PFSK-1 (cell line): ENCODE data around the gene SBSN.

Source experiments
- POLR2AphosphoS5 ChIP-seq: IDR thresholded peaks from 2 replicates; pipeline ENCODE4 v1.6.1; 2012; ENCODE audit warnings: low read depth, mild to moderate bottlenecking, control low read depth, low read length, moderate library complexity
- TAF1 ChIP-seq: IDR thresholded peaks from 2 replicates; pipeline ENCODE4 v1.6.1; 2012; ENCODE audit warnings: low read length, control low read depth, borderline replicate concordance; ENCODE audit not compliant: insufficient read depth

- TF ChIP-seq TAF1 (no peak), POLR2AphosphoS5 (no peak)
These were observed 9.8 kb downstream of the SBSN start for GRCh38 chr19:35518313-35518712.
